Esophagus squamous epithelium (tissue), 4 donors: ENCODE results near the gene TGM3.

Experiments used
- CTCF ChIP-seq, 6 experiments: fragments of 450-650 bp in 4 of 6; fragments of 200-600 bp in 2 of 6; sonication (generic) in 2 of 6; IDR thresholded peaks; one replicate each; pipeline ENCODE4 v1.5.1; 2016 to 2019; ENCODE audit warnings: antibody characterized with exemption in 6 of 6, mild to moderate bottlenecking in 4 of 6, moderate library complexity in 4 of 6
- POLR2A ChIP-seq, 4 donors: fragments of 450-650 bp; IDR thresholded peaks; one replicate each; pipeline ENCODE4 v1.6.1; 2017; ENCODE audit warnings: antibody characterized with exemption in 4 of 4, mild to moderate bottlenecking in 4 of 4, moderate library complexity in 3 of 4

- no peak for TF ChIP-seq POLR2A (IDR thresholded peaks at IDR 0.05)
- no peak for TF ChIP-seq CTCF (IDR thresholded peaks at IDR 0.05)
These were observed 2.3 kb upstream of the TGM3 start for GRCh38 chr20:2293486-2293885.
